ENCODE measurements around the gene NDUFAF2. TPM values are rescaled to one million over a fixed set of nuclear protein-coding genes. Genes with fewer than 3 reads are reported as not detected.

Gene NDUFAF2
- total RNA-seq, 1 experiment from 2014 or later, result 44.5 TPM

GRCh38 chr5:61002611-61003355 lies 57.8 kb downstream of the NDUFAF2 start:
- no peak for DNase-seq
- BruUV-seq (replicated peaks), result no TSS peak
- no peaks in the 10 kb centered on the region for H3K4me1 Mint-ChIP-seq (ENCODE audit: low read depth, unreplicated experiment)
- no peak for TF ChIP-seq CTCF (IDR thresholded peaks at IDR 0.05; ENCODE audit: unreplicated experiment)
- no peak overlapping the region for H3K27ac Mint-ChIP-seq (ENCODE audit: unreplicated experiment)
- intact Hi-C loops (cut with micrococcal nuclease; ENCODE audit: unreplicated experiment), result no loop called here
- no peaks in the 10 kb centered on the region for H3K27me3 Mint-ChIP-seq (ENCODE audit: unreplicated experiment)
- H3K4me3 Mint-ChIP-seq (ENCODE audit: low read depth, unreplicated experiment), result no peak overlapping the region
- H3K9me3 Mint-ChIP-seq (ENCODE audit: low read depth, unreplicated experiment), result no peaks in the 10 kb centered on the region
- CTCF ChIA-PET, result no interaction called here
- H3K36me3 Mint-ChIP-seq (ENCODE audit: insufficient read depth, unreplicated experiment), result no peaks in the 10 kb centered on the region

- intact Hi-C loops (cut with micrococcal nuclease; ENCODE audit: unreplicated experiment), result no loop called here
- CTCF ChIA-PET, result no interaction called here
Measured at GRCh38 chr5:61004448-61004847, 59.4 kb downstream of the NDUFAF2 start.

GRCh38 chr5:61009907-61010306 lies 64.9 kb downstream of the NDUFAF2 start:
- no peak for TF ChIP-seq CTCF (IDR thresholded peaks at IDR 0.05; ENCODE audit: unreplicated experiment)
- Mint-ChIP-seq H3K36me3 (ENCODE audit: insufficient read depth, unreplicated experiment) (no peaks in the 10 kb centered on the region), H3K27ac (ENCODE audit: unreplicated experiment) (no peak overlapping the region), H3K4me3 (ENCODE audit: low read depth, unreplicated experiment) (no peak overlapping the region), H3K4me1 (ENCODE audit: low read depth, unreplicated experiment) (no peaks in the 10 kb centered on the region), H3K9me3 (ENCODE audit: low read depth, unreplicated experiment) (no peaks in the 10 kb centered on the region), H3K27me3 (ENCODE audit: unreplicated experiment) (no peaks in the 10 kb centered on the region)
- no TSS peak for BruUV-seq (replicated peaks)
- CTCF ChIA-PET, result no interaction called here
- no peak for DNase-seq
- intact Hi-C loops (cut with micrococcal nuclease; ENCODE audit: unreplicated experiment), result no loop called here

More at GRCh38 chr5:61004448-61004847, 59.4 kb downstream of the NDUFAF2 start:
- H3K9me3 Mint-ChIP-seq (ENCODE audit: low read depth, unreplicated experiment), result no peaks in the 10 kb centered on the region
- no peak for DNase-seq
- no peak overlapping the region for H3K27ac Mint-ChIP-seq (ENCODE audit: unreplicated experiment)
- no peaks in the 10 kb centered on the region for H3K27me3 Mint-ChIP-seq (ENCODE audit: unreplicated experiment)
- no peak overlapping the region for H3K4me3 Mint-ChIP-seq (ENCODE audit: low read depth, unreplicated experiment)
- TF ChIP-seq CTCF (IDR thresholded peaks at IDR 0.05; ENCODE audit: unreplicated experiment), result no peak
- BruUV-seq (replicated peaks), result no TSS peak
- no peaks in the 10 kb centered on the region for H3K4me1 Mint-ChIP-seq (ENCODE audit: low read depth, unreplicated experiment)
- no peaks in the 10 kb centered on the region for H3K36me3 Mint-ChIP-seq (ENCODE audit: insufficient read depth, unreplicated experiment)

- Mint-ChIP-seq H3K4me1 (ENCODE audit: low read depth, unreplicated experiment) (no peaks in the 10 kb centered on the region), H3K9me3 (ENCODE audit: low read depth, unreplicated experiment) (no peaks in the 10 kb centered on the region), H3K27me3 (ENCODE audit: unreplicated experiment) (no peaks in the 10 kb centered on the region), H3K4me3 (ENCODE audit: low read depth, unreplicated experiment) (no peak overlapping the region), H3K27ac (ENCODE audit: unreplicated experiment) (no peak overlapping the region), H3K36me3 (ENCODE audit: insufficient read depth, unreplicated experiment) (no peaks in the 10 kb centered on the region)
- CTCF ChIA-PET, result no interaction called here
- intact Hi-C loops (cut with micrococcal nuclease; ENCODE audit: unreplicated experiment), result no loop called here
- BruUV-seq (replicated peaks), result no TSS peak
- DNase-seq, result no peak
- no peak for TF ChIP-seq CTCF (IDR thresholded peaks at IDR 0.05; ENCODE audit: unreplicated experiment)
Measured at GRCh38 chr5:61010467-61011454, 65.8 kb downstream of the NDUFAF2 start.

Data from Calu3 (cell line).